Keratinocyte (primary cell): ENCODE results near the gene AMD1. TPM values are rescaled to one million over a fixed set of nuclear protein-coding genes. Genes with fewer than 3 reads are reported as not detected.

Experiments used
- DNase-seq: peaks from one replicate; pipeline ENCODE4 v3.0.0-alpha.2; 2011; ENCODE audit warnings: low read depth, missing footprints, low spot score
- FAIRE-seq: peaks from 2 replicates; lab custom pipeline; 2011; peaks lifted over from hg19 to GRCh38; lab: Jason Lieb, UNC
- H2AFZ ChIP-seq: 2 replicates; pipeline ENCODE4 v1.6.0; 2012; ENCODE audit warnings: low read length, control low read depth, inconsistent platforms; ENCODE audit not compliant: control insufficient read depth
- H3K27ac ChIP-seq: 2 replicates; pipeline ENCODE4 v1.5.1; 2011; ENCODE audit warnings: low read length; ENCODE audit not compliant: control insufficient read depth, insufficient read depth
- H3K27me3 ChIP-seq: 3 replicates; pipeline ENCODE4 v1.6.0; 2011; ENCODE audit warnings: low read length; ENCODE audit not compliant: control insufficient read depth, insufficient read depth; ENCODE audit errors: extremely low read depth
- H3K36me3 ChIP-seq, 2 experiments: 2 replicates in 1 of 2; 3 replicates in 1 of 2; pipeline ENCODE4 v1.5.1; 2011; ENCODE audit warnings: low read length in 2 of 2, mild to moderate bottlenecking in 1 of 2; ENCODE audit not compliant: control insufficient read depth in 2 of 2, insufficient read depth in 2 of 2; ENCODE audit errors: extremely low read depth in 1 of 2
- H3K4me1 ChIP-seq: 3 replicates; pipeline ENCODE4 v1.5.1; 2011; ENCODE audit warnings: low read length; ENCODE audit not compliant: control insufficient read depth, insufficient read depth; ENCODE audit errors: extremely low read depth
- H3K4me2 ChIP-seq: 3 replicates; pipeline ENCODE4 v1.6.0; 2011; ENCODE audit warnings: low read depth, low read length; ENCODE audit not compliant: control insufficient read depth, insufficient read depth; ENCODE audit errors: extremely low read depth
- H3K4me3 ChIP-seq, 3 experiments: fragments of 200-600 bp in 1 of 3; sonication (generic) in 1 of 3; 2 replicates in 2 of 3; 3 replicates in 1 of 3; pipeline ENCODE4 v1.5.1; 2011 to 2016; ENCODE audit warnings: low read length in 3 of 3, mild to moderate bottlenecking in 3 of 3, control low read depth in 2 of 3, inconsistent platforms in 1 of 3, low read depth in 1 of 3, mixed read lengths in 1 of 3, mixed run types in 1 of 3, moderate library complexity in 1 of 3; ENCODE audit not compliant: control insufficient read depth in 2 of 3, insufficient read depth in 2 of 3; ENCODE audit errors: extremely low read depth in 1 of 3
- H3K79me2 ChIP-seq: 2 replicates; pipeline ENCODE4 v1.6.0; 2012; ENCODE audit warnings: low read length; ENCODE audit not compliant: control insufficient read depth, insufficient read depth
- H3K9ac ChIP-seq: 3 replicates; pipeline ENCODE4 v1.6.0; 2011; ENCODE audit warnings: low read length; ENCODE audit not compliant: control insufficient read depth, insufficient read depth; ENCODE audit errors: extremely low read depth
- H3K9me1 ChIP-seq: 3 replicates; pipeline ENCODE4 v1.6.0; 2011; ENCODE audit warnings: low read length; ENCODE audit not compliant: control insufficient read depth, insufficient read depth; ENCODE audit errors: extremely low read depth
- H3K9me3 ChIP-seq: 2 replicates; pipeline ENCODE4 v1.5.1; 2012; ENCODE audit warnings: low read depth, low read length; ENCODE audit not compliant: control insufficient read depth
- H4K20me1 ChIP-seq: 3 replicates; pipeline ENCODE4 v1.6.0; 2011; ENCODE audit warnings: low read length; ENCODE audit not compliant: control insufficient read depth, insufficient read depth; ENCODE audit errors: extremely low read depth
- CTCF ChIP-seq, 3 experiments: IDR thresholded peaks in 1 of 3; conservative IDR thresholded peaks in 1 of 3; optimal IDR thresholded peaks in 1 of 3; 2 replicates in 2 of 3; 3 replicates in 1 of 3; pipeline versions ENCODE3 to v1.5.1; 2011; ENCODE audit warnings: low read length in 3 of 3, mild to moderate bottlenecking in 3 of 3, moderate library complexity in 2 of 3, control low read depth in 1 of 3, inconsistent platforms in 1 of 3; ENCODE audit not compliant: insufficient read depth in 2 of 3; ENCODE audit errors: extremely low read depth in 1 of 3
- EZH2 ChIP-seq: IDR thresholded peaks from one replicate; pipeline ENCODE4 v1.6.1; 2012; ENCODE audit warnings: inconsistent platforms, mild to moderate bottlenecking, low read length, moderate library complexity
- dilution Hi-C: fragments of 300-500 bp; cut with MboI; formaldehyde crosslinking; loops from one replicate; pipeline ENCODE4 v1.7.0; 2020; ENCODE audit warnings: low sequenced_read_pairs; ENCODE audit not compliant: extremely low pct_ligation_motif_present
- polyA plus RNA-seq, 5 experiments: library from polyadenylated mRNA; depleted of rRNA in 3 of 5; stranded (reverse) in 3 of 5; stranded (forward) in 1 of 5; unstranded in 1 of 5; fragments of >200 nt; gene quantifications; 1 replicate in 1 of 5; 2 replicates in 3 of 5; 3 replicates in 1 of 5; pipeline versions ENCODE4 v1.2.1 to v1.2.3, GENCODE V29; 2011 to 2012; ENCODE audit warnings: missing spikeins in 2 of 5, low read depth in 1 of 5, low replicate concordance in 1 of 5

AMD1 gene
- polyA plus RNA-seq, 1 donor (not counting 4 experiments of a cell fraction or from before 2014, with no cell fraction given) = 90.9 TPM

- DNase-seq = no peak
- no peak for FAIRE-seq
- H3K4me2 ChIP-seq = no peak overlapping the region
Measured at GRCh38 chr6:110828396-110828795, 46.2 kb upstream of the AMD1 start.

GRCh38 chr6:110831405-110831804 is 43.2 kb upstream of the AMD1 start:
- no peaks in the 10 kb centered on the region for H3K79me2 ChIP-seq
- no peaks in the 10 kb centered on the region for H4K20me1 ChIP-seq
- FAIRE-seq (no peak), DNase-seq (no peak)
- H3K9ac ChIP-seq = no peak overlapping the region
- H3K9me1 ChIP-seq = no peaks in the 10 kb centered on the region
- TF ChIP-seq CTCF (optimal IDR thresholded peaks at IDR 0.05 in 1 of 3, IDR thresholded peaks at IDR 0.05 in 1 of 3, conservative IDR thresholded peaks at IDR 0.05 in 1 of 3; ENCODE audit: extremely low read depth in 1 of 3, insufficient read depth in 2 of 3, low read length in 3 of 3) (no peak), EZH2 (no peak)
- H3K4me1 ChIP-seq = peaks cover 4% of the 10 kb centered on the region
- H3K27ac ChIP-seq = no peak overlapping the region
- H2AFZ ChIP-seq = no peak overlapping the region
- H3K4me2 ChIP-seq = no peak overlapping the region
- H3K9me3 ChIP-seq = no peaks in the 10 kb centered on the region
- dilution Hi-C loops = no loop called here
- H3K36me3 ChIP-seq = no peaks in the 10 kb centered on the region
- no peak overlapping the region for H3K4me3 ChIP-seq
- no peaks in the 10 kb centered on the region for H3K27me3 ChIP-seq

More at GRCh38 chr6:110828396-110828795, 46.2 kb upstream of the AMD1 start:
- no peaks in the 10 kb centered on the region for H4K20me1 ChIP-seq
- H3K9me1 ChIP-seq = no peaks in the 10 kb centered on the region
- peaks cover 4% of the 10 kb centered on the region for H3K4me1 ChIP-seq
- no peak overlapping the region for H3K9ac ChIP-seq
- dilution Hi-C loops = no loop called here
- no peak overlapping the region for H3K4me3 ChIP-seq
- H3K27ac ChIP-seq = no peak overlapping the region
- H3K36me3 ChIP-seq = no peaks in the 10 kb centered on the region
- no peaks in the 10 kb centered on the region for H3K9me3 ChIP-seq
- H3K79me2 ChIP-seq = no peaks in the 10 kb centered on the region
- TF ChIP-seq CTCF (optimal IDR thresholded peaks at IDR 0.05 in 1 of 3, IDR thresholded peaks at IDR 0.05 in 1 of 3, conservative IDR thresholded peaks at IDR 0.05 in 1 of 3; ENCODE audit: extremely low read depth in 1 of 3, insufficient read depth in 2 of 3, low read length in 3 of 3) (no peak), EZH2 (no peak)
- no peaks in the 10 kb centered on the region for H3K27me3 ChIP-seq
- no peak overlapping the region for H2AFZ ChIP-seq
